AG04450 (cell line): ENCODE results near the gene SLC2A4. TPM values are rescaled to one million over a fixed set of nuclear protein-coding genes. Genes with fewer than 3 reads are reported as not detected.

Source experiments
- CTCF ChIA-PET: fragments of 300-600, 350-600 bp; formaldehyde crosslinking; extraction: SDS; loops from one replicate; lab custom pipeline; 2022; ENCODE audit warnings: antibody characterized with exemption, inconsistent platforms; lab: Charles Lee
- POLR2A ChIA-PET: fragments of 350-600 bp; formaldehyde crosslinking; extraction: SDS; loops from one replicate; lab custom pipeline; 2021; ENCODE audit warnings: antibody characterized with exemption, inconsistent platforms; lab: Yijun Ruan, JAX
- DNase-seq: peaks from one replicate; pipeline ENCODE4 v3.0.0-alpha.2; 2011; ENCODE audit warnings: low read depth, low spot score
- H3K27ac ChIP-seq: one replicate; pipeline ENCODE4 v1.5.1; 2012; ENCODE audit warnings: low read depth, low read length, control low read depth
- H3K27me3 ChIP-seq: one replicate; pipeline ENCODE4 v1.6.0; 2012; ENCODE audit warnings: low read length; ENCODE audit not compliant: control insufficient read depth, insufficient read depth
- H3K4me3 ChIP-seq: 2 replicates; pipeline ENCODE4 v1.5.1; 2011; ENCODE audit warnings: mild to moderate bottlenecking, low read depth, low read length, control low read depth
- H3K9me3 ChIP-seq: 2 replicates; pipeline ENCODE4 v1.5.1; 2012; ENCODE audit warnings: low read length; ENCODE audit not compliant: control insufficient read depth, insufficient read depth
- CTCF ChIP-seq: IDR thresholded peaks from 2 replicates; pipeline ENCODE4 v1.5.1; 2011; ENCODE audit warnings: low read depth, low read length, control low read depth, inconsistent platforms
- polyA plus RNA-seq: library from polyadenylated mRNA; depleted of rRNA; stranded (reverse); fragments of >200 nt; gene quantifications from 2 replicates; pipeline ENCODE4 v1.2.3, GENCODE V29; 2011

SLC2A4 gene
- polyA plus RNA-seq, 1 experiment = 0.21 TPM

- ChIA-PET CTCF (interaction anchor here (1.1 to 3.6 kb wide), 10 partner anchors 10 to 294 kb away, joined by 3 to 65 read pairs (median 6); partner anchors contain the start of genes ACADVL, SLC2A4 and SOX15), POLR2A (interaction anchor here (0.7 to 1.8 kb wide), 3 partner anchors 52 to 250 kb away, joined by 3 to 8 read pairs (median 4); partner anchors contain the start of genes ACADVL and DLG4)
- peaks cover 36% of the 10 kb centered on the region for H3K27me3 ChIP-seq
- H3K4me3 ChIP-seq = no peak overlapping the region
- no peak for TF ChIP-seq CTCF
- DNase-seq = no peak
- H3K27ac ChIP-seq = no peak overlapping the region
- peaks cover 4% of the 10 kb centered on the region; the same call in 1 of the 2 replicates for H3K9me3 ChIP-seq
Measured at GRCh38 chr17:7295230-7296180, 14.0 kb downstream of the SLC2A4 start.

- peak; percentile 85 for TF ChIP-seq CTCF
- CTCF ChIA-PET = interaction anchor here (0.5 to 3.6 kb wide), 22 partner anchors 8 to 944 kb away, joined by 3 to 65 read pairs (median 4); partner anchors contain the start of genes ACADVL, GPS2, SLC16A11 and SLC2A4
- DNase-seq = no peak
- Histone ChIP-seq H3K4me3 (peak overlapping the region; percentile 27; the same call in 1 of the 2 replicates), H3K27me3 (peaks cover 30% of the 10 kb centered on the region), H3K27ac (no peak overlapping the region), H3K9me3 (peaks cover 4% of the 10 kb centered on the region; the same call in 1 of the 2 replicates)
- POLR2A ChIA-PET = interaction anchor here (0.7 to 1.8 kb wide), 3 partner anchors 53 to 251 kb away, joined by 3 to 8 read pairs (median 4); partner anchors contain the start of genes ACADVL and DLG4
Measured at GRCh38 chr17:7296189-7296861, 14.8 kb downstream of the SLC2A4 start.

- H3K9me3 ChIP-seq = peaks cover 4% of the 10 kb centered on the region; the same call in 1 of the 2 replicates
- ChIA-PET POLR2A (no interaction called here), CTCF (interaction anchor here (2.6 kb wide), 1 partner anchor 8 kb away, joined by 20 read pairs; no protein-coding TSS in a partner anchor)
Measured at GRCh38 chr17:7304179-7304578, 22.7 kb downstream of the SLC2A4 start.

GRCh38 chr17:7306911-7307685 lies 25.6 kb downstream of the SLC2A4 start, which contains the start of gene EIF5A:
TSS of gene EIF5A (plus strand) at chr17:7307628. CDS start at chr17:7309636, 2,008 bp downstream.
- ChIA-PET POLR2A (no interaction called here), CTCF (no interaction called here)
- H3K27ac ChIP-seq = peak within 1 kb of the TSS; percentile 87
- H3K27me3 ChIP-seq = no peaks in the 10 kb centered on the region
- H3K9me3 ChIP-seq = peaks cover 4% of the 10 kb centered on the region; the same call in 1 of the 2 replicates
- no peak for TF ChIP-seq CTCF
- H3K4me3 ChIP-seq = peak within 1 kb of the TSS; percentile 87
- DNase-seq = peak; percentile 100

More at GRCh38 chr17:7304179-7304578, 22.7 kb downstream of the SLC2A4 start:
- Histone ChIP-seq H3K27ac (no peak overlapping the region), H3K4me3 (no peak overlapping the region), H3K27me3 (peaks cover 2% of the 10 kb centered on the region)
- TF ChIP-seq CTCF = no peak
- DNase-seq = no peak
